ENCODE results near the gene RHOBTB1.
A peak's percentile ranks its signal among the peaks of the same experiment; 100 is the strongest.
"Not testable (repeated sequence)": the region's sequence is repeated elsewhere in the genome, so short reads cannot be mapped to it uniquely, and the experiment has no call there.

The RHOBTB1 gene

GRCh38 chr10:60974463-60975149 is 30.6 kb upstream of the RHOBTB1 start:
- no peak for DNase-seq (ENCODE audit: low spot score in 2 of 2)
- no peak overlapping the region for H3K27ac Mint-ChIP-seq
- H3K4me3 Mint-ChIP-seq = no peak overlapping the region
- no peaks in the 10 kb centered on the region for H3K9me3 Mint-ChIP-seq
- peaks cover 2% of the 10 kb centered on the region for H3K4me1 Mint-ChIP-seq
- peaks cover 9% of the 10 kb centered on the region for H3K27me3 Mint-ChIP-seq
- no peaks in the 10 kb centered on the region for H3K36me3 Mint-ChIP-seq
- no peak for ATAC-seq (ENCODE audit: low read depth)

GRCh38 chr10:60973086-60973485 is 29.1 kb upstream of the RHOBTB1 start:
- ATAC-seq (ENCODE audit: low read depth) (no peak), DNase-seq (ENCODE audit: low spot score in 2 of 2) (no peak)
- no peaks in the 10 kb centered on the region for H3K36me3 Mint-ChIP-seq
- H3K9me3 Mint-ChIP-seq = no peaks in the 10 kb centered on the region
- H3K4me1 Mint-ChIP-seq = peaks cover under 1% of the 10 kb centered on the region
- no peak overlapping the region for H3K27ac Mint-ChIP-seq
- H3K27me3 Mint-ChIP-seq = peaks cover 15% of the 10 kb centered on the region
- H3K4me3 Mint-ChIP-seq = no peak overlapping the region

DNA sequence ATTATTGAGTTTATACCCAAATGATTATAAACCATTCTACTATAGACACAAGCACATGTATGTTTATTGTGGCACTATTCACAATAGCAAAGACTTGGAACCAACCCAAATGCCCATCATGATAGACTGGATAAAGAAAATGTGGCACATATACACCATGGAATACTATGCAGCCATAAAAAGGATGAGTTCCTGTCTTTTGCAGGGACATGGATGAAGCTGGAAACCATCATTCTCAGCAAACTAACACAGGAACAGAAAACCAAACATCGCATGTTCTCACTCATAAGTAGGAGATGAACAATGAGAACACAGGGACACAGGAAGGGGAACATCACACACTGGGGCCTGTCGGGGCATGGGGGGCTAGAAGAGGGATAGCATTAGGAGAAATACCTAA is 28.2 kb upstream of the RHOBTB1 start:
- not testable (repeated sequence) for H3K9me3 Mint-ChIP-seq; H3K4me1 Mint-ChIP-seq; H3K36me3 Mint-ChIP-seq; ATAC-seq (ENCODE audit: low read depth); H3K4me3 Mint-ChIP-seq; H3K27ac Mint-ChIP-seq; DNase-seq (ENCODE audit: low spot score in 2 of 2)
- H3K27me3 Mint-ChIP-seq = peaks cover 16% of the 10 kb centered on the region

DNA sequence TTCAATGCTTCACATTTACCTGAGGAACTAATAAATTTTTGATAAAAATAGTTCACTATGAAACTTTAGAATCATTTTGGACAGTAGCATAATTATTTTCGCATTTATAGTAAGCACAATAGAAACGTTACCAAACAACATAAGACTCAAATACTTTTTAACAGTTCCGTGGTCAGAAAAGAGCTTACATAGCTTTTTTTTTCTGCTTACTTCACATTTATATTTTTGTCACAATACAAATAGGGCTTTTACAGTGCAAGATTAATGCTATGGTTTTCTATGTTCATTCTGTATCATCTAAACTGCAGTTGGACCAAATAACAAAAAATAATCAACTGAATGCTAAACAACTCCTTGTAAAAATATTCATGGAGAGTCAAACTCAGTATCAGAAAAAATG is 26.5 kb upstream of the RHOBTB1 start:
- peaks cover 3% of the 10 kb centered on the region for H3K4me1 Mint-ChIP-seq
- H3K27ac Mint-ChIP-seq = no peak overlapping the region
- DNase-seq (ENCODE audit: low spot score in 2 of 2) (no peak), ATAC-seq (ENCODE audit: low read depth) (no peak)
- H3K27me3 Mint-ChIP-seq = peaks cover 14% of the 10 kb centered on the region
- H3K9me3 Mint-ChIP-seq = no peaks in the 10 kb centered on the region
- H3K36me3 Mint-ChIP-seq = no peaks in the 10 kb centered on the region
- no peak overlapping the region for H3K4me3 Mint-ChIP-seq

DNA sequence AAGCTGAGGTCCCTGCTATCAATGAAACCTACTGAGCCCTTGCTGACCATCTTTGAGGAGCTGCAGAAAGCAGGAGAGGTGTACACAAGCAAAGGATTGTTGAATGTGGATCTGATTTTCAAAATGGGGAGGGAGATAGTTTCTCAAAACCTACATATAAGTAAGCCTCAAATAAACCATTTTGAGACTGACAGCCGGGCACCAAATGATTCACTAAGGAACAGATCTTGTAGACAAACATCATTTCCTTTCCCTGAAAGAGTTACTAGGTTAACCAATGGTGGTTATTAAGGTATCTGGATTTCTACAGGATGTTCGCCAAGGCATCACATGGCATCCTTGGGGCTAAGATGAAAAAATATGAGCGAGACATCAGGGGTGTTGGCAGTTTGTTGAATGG is 24.5 kb upstream of the RHOBTB1 start:
- H3K4me1 Mint-ChIP-seq = peaks cover 3% of the 10 kb centered on the region
- no peak overlapping the region for H3K27ac Mint-ChIP-seq
- no peak overlapping the region for H3K4me3 Mint-ChIP-seq
- peaks cover 14% of the 10 kb centered on the region for H3K27me3 Mint-ChIP-seq
- H3K9me3 Mint-ChIP-seq = no peaks in the 10 kb centered on the region
- H3K36me3 Mint-ChIP-seq = no peaks in the 10 kb centered on the region
- DNase-seq (ENCODE audit: low spot score in 2 of 2) = no peak
- no peak for ATAC-seq (ENCODE audit: low read depth)

DNA sequence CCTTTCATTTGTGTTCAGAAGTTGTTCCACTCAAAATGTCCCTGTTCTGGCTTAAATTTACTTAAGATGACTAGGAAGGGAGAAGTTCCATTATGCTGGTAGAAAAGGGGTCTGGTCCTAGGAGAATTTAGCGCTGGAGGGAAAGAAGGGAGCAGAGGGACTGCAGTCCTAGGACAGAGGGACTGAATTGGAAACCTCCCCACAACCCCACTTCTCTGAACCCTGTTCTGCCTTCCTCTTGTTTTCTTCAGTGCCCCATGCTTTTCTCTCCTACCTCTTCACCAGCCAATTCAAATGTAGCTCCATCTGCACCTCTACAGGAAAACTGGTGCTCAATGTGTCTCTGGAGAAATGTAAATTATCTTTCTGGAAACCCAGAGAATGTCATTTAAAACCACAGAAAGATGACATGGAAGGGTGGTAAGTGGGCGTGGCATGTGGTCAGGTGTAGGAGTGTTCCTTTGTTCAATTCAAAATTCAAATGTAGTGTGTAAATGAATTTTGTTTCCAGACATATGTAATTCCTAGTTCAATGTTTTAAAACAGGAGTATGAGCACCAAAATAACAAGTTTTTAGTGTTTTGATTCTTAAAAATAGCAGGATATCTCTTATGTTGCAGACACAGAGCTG is 24.0 kb upstream of the RHOBTB1 start:
- H3K4me1 Mint-ChIP-seq = peaks cover 3% of the 10 kb centered on the region
- H3K4me3 Mint-ChIP-seq = no peak overlapping the region
- peaks cover 14% of the 10 kb centered on the region for H3K27me3 Mint-ChIP-seq
- no peaks in the 10 kb centered on the region for H3K9me3 Mint-ChIP-seq
- no peak for ATAC-seq (ENCODE audit: low read depth)
- no peak overlapping the region for H3K27ac Mint-ChIP-seq
- H3K36me3 Mint-ChIP-seq = no peaks in the 10 kb centered on the region
- no peak for DNase-seq (ENCODE audit: low spot score in 2 of 2)

- DNase-seq (ENCODE audit: low spot score in 2 of 2) (no peak), ATAC-seq (ENCODE audit: low read depth) (no peak)
- H3K27me3 Mint-ChIP-seq = peaks cover 12% of the 10 kb centered on the region
- H3K4me3 Mint-ChIP-seq = no peak overlapping the region
- H3K9me3 Mint-ChIP-seq = no peaks in the 10 kb centered on the region
- no peaks in the 10 kb centered on the region for H3K36me3 Mint-ChIP-seq
- H3K27ac Mint-ChIP-seq = no peak overlapping the region
- peaks cover 3% of the 10 kb centered on the region for H3K4me1 Mint-ChIP-seq
These were observed 23.3 kb upstream of the RHOBTB1 start for GRCh38 chr10:60967260-60967659.

- DNase-seq (ENCODE audit: low spot score in 2 of 2) = no peak
- ATAC-seq (ENCODE audit: low read depth) = no peak
- Mint-ChIP-seq H3K27ac (no peak overlapping the region), H3K4me1 (peaks cover 9% of the 10 kb centered on the region), H3K36me3 (no peaks in the 10 kb centered on the region), H3K4me3 (no peak overlapping the region), H3K27me3 (peaks cover 8% of the 10 kb centered on the region), H3K9me3 (no peaks in the 10 kb centered on the region)
These were observed 21.7 kb upstream of the RHOBTB1 start for GRCh38 chr10:60965696-60966095.

- Mint-ChIP-seq H3K4me1 (peaks cover 11% of the 10 kb centered on the region), H3K27me3 (peaks cover 8% of the 10 kb centered on the region), H3K36me3 (no peaks in the 10 kb centered on the region), H3K4me3 (no peak overlapping the region), H3K27ac (no peak overlapping the region), H3K9me3 (no peaks in the 10 kb centered on the region)
- peak; percentile 56 for ATAC-seq (ENCODE audit: low read depth)
- peak; percentile 39 for DNase-seq (ENCODE audit: low spot score in 2 of 2)
These were observed 20.6 kb upstream of the RHOBTB1 start for GRCh38 chr10:60964257-60965235.

DNA sequence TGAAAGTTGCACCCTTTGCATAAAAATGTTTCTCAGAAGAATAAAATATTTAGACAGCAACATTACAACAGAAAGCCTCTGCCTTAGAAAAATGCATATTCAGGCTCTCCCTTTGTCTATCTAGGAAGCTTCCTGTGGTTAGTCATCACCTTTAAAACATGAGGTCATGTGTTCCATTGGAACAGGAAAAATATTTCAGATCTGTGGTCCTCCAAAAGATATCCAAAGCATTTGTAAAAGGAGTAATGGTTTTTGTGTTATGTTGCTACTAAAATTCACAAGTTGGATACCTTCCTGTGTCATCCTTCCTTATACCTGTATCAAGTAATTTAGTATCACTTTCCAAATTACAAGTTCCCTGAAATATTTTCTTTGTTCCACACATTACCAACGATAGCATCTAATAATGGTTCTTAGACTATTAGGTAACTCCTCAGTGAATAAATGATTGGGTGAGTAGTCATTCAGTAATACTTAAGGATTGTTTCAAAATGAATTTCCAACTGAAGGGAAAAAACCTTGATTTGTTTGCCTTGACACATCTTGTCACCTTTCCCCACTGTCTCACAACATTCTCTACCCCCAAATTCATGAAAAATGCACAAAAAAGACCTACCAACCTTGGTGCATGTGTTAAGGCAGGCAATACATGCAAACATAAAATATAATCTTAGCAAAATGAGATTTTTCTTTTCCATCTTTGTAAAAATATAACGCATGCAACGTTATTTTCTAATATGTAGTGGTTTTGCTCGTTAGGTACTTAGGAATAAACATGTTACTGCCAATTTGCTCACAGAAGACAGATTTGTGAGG is 19.7 kb upstream of the RHOBTB1 start:
- ATAC-seq (ENCODE audit: low read depth) (no peak), DNase-seq (ENCODE audit: low spot score in 2 of 2) (no peak)
- no peaks in the 10 kb centered on the region for H3K9me3 Mint-ChIP-seq
- H3K27me3 Mint-ChIP-seq = peaks cover 3% of the 10 kb centered on the region
- no peak overlapping the region for H3K27ac Mint-ChIP-seq
- H3K4me3 Mint-ChIP-seq = no peak overlapping the region
- no peaks in the 10 kb centered on the region for H3K36me3 Mint-ChIP-seq
- peaks cover 11% of the 10 kb centered on the region for H3K4me1 Mint-ChIP-seq

DNA sequence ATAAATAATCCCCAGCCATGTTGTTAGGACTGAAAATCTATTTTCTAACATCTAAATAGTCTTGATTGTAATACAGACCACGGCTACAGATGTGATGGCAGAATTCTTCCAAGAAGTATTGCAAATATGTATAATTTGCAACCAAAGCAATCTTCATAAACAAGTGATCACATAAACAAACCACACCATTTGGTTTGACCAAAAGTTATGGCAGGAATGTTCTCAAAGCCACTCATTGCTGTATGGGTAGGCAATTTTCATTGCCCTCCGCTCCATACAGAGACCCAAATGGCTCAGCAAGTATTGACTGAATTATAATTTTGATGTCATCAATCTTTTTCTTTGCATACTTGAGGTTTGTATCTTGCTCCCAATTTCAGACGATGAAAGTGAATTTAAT is 19.0 kb upstream of the RHOBTB1 start:
- H3K9me3 Mint-ChIP-seq = no peaks in the 10 kb centered on the region
- DNase-seq (ENCODE audit: low spot score in 2 of 2) (no peak), ATAC-seq (ENCODE audit: low read depth) (no peak)
- no peaks in the 10 kb centered on the region for H3K27me3 Mint-ChIP-seq
- H3K27ac Mint-ChIP-seq = no peak overlapping the region
- H3K36me3 Mint-ChIP-seq = no peaks in the 10 kb centered on the region
- H3K4me3 Mint-ChIP-seq = no peak overlapping the region
- H3K4me1 Mint-ChIP-seq = peaks cover 9% of the 10 kb centered on the region

DNA sequence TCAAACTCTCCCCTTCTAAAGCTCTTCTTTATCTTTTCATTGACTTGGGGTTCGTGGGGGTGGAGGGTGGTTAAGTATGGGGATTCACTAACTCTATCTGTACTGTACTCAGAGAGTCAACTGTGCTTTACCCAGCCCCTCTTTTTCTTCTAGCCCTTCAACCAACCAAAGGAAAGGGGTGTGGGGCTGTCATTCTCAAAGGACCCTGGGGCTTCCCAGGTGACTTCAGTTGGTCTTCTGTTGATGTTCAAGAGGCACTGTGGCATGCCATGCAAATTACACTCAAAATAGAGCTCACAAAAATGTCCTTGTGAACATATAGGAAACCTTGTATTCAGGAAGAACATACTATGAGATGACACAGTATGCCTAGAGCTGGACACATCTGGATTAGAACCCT is 16.9 kb upstream of the RHOBTB1 start:
- no peaks in the 10 kb centered on the region for H3K36me3 Mint-ChIP-seq
- peaks cover 8% of the 10 kb centered on the region for H3K4me1 Mint-ChIP-seq
- no peaks in the 10 kb centered on the region for H3K27me3 Mint-ChIP-seq
- ATAC-seq (ENCODE audit: low read depth) = peak; percentile 78
- peak in 1 of 2 donors; percentile 2 for DNase-seq (ENCODE audit: low spot score in 2 of 2)
- no peaks in the 10 kb centered on the region for H3K9me3 Mint-ChIP-seq
- no peak overlapping the region for H3K27ac Mint-ChIP-seq
- no peak overlapping the region for H3K4me3 Mint-ChIP-seq

- no peak for ATAC-seq (ENCODE audit: low read depth)
- peaks cover 8% of the 10 kb centered on the region for H3K4me1 Mint-ChIP-seq
These were observed 16.0 kb upstream of the RHOBTB1 start for GRCh38 chr10:60960031-60960430.

More at GRCh38 chr10:60960031-60960430, 16.0 kb upstream of the RHOBTB1 start:
- Mint-ChIP-seq H3K4me3 (no peak overlapping the region), H3K9me3 (no peaks in the 10 kb centered on the region), H3K36me3 (no peaks in the 10 kb centered on the region), H3K27me3 (no peaks in the 10 kb centered on the region), H3K27ac (no peak overlapping the region)
- DNase-seq (ENCODE audit: low spot score in 2 of 2) = no peak
